NCI-H1417 treated with DMSO at 0.1 percent for 48 hours (cell line): ENCODE measurements around the gene NPTX2.

Source experiments
- DNase-seq: peaks from one replicate; lab custom pipeline; 2025; lab: John Stamatoyannopoulos, UW

Gene NPTX2

DNA sequence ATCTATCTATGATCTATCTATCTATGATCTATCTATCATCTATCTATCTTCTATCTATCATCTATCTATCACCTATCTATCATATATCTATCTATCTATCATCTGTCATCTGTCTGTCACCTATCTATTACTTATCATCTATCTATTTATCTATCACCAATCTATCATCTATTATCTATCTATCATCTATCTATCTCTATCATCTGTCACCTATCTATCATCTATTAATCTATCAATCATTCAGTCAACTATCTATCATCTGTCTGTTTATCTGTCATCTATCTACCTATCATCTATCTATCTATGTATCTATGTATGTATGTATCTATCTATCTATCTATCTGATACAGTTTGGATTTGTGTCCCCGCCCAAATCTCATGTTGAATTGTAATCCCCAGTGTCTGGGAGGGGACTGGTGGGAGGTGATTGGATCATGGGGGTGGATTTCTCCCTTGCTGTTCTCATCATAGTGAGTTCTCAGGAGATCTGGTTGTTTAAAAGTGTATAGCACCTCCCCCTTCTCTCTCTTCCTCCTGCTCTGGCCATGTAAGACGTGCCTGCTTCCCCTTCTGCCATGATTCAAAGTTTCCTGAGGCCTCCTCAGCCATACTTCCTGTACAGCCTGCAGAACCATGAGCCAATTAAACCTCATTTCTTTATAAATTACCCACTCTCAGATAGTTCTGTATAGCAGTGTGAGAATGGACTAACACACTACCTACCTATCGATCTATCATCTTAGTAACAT lies 37.6 kb downstream of the NPTX2 start:
- no peak for DNase-seq

DNA sequence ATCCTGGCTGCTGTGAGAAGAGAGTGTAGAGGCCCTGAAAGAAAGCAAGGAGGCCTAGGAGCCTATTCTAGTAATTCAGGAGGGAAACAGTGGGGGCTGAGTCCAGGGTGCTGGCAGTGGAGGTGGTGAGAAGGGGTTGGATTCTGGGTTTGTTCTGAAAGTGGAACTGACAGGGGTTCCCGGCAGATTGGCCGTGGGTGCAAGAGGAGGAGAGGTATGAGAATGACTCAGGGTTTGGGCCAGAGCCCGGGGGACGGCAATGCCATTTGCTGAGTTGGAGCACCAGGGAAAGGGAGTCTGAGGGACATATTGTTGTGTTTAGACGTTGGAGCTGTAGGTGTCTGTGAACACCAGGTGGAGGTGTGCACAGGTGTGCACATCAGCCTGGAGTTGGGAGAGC lies 38.5 kb downstream of the NPTX2 start:
- no peak for DNase-seq

DNA sequence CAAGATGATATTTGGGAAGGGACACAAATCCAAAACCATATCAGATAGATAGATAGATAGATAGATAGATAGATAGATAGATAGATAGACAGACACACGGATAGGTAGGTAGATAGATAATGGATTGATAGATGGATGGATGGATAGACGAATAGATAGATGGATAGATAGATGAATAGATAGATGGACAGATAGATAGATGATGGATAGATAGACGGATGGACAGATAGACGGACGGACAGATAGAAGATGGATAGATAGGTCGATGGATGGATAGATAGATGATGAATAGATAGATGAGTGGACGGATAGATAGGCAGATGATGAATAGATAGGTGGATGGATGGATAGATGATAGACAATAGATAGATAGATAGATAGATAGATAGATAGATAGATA lies 39.8 kb downstream of the NPTX2 start:
- DNase-seq, result no peak

DNA sequence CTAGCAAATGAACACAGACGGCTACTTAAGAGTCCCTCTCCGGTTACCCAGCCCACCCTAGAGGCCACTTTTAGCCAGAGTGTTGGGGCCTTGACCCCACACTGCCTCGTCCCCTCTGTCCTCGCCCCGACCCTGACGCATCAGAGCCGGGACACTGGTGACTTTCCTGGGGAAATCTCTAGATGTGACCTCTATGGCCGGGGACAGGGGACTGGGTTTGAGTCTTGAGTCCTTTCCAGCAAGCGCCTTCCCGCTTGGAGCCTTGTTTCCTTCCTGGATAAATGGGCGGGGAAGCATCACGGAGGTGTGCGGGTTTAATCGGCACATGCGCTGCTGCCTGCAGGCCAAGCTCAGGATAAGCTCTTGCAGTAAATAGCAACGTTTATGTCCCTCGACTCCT lies 40.7 kb downstream of the NPTX2 start:
- no peak for DNase-seq

DNA sequence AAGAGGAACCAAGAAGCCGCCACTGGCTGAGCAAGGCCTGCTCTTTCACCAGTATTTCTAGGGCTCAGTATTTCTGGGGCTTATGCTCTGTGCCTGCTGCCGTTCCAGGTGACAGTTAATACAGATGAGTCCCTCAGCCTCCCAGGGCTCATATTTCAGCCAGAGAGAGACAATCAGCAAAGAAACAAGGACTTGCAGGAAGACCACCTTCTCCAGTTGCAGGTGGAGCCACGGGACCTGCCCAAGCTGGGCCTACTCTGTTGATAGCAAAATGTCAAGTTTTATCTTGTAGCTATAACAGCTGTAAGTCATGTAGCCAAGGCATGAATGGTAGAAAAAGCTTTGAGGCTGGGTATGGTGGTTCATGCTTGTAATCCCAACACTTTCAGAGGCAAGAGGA lies 42.7 kb downstream of the NPTX2 start:
- DNase-seq, result no peak

DNA sequence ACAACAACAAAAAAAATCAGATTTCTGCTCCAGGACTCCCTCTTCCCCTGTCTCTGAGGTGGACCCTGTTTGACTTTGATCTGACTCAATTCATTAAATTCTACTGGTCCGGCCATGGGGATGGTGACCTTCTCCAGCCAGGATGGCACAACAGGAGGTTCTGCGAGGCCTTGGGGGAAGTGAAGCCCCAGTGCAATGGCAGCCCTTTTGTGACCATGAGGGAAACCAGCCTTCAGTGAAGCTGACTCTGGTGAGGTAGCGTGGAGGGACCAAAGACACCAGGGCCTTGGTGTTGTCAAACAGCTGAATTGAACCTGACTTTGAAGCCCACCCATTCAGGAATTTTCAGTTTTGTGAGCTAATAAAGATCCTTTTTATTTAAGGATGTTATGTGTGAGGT lies 44.5 kb downstream of the NPTX2 start:
- no peak for DNase-seq

DNA sequence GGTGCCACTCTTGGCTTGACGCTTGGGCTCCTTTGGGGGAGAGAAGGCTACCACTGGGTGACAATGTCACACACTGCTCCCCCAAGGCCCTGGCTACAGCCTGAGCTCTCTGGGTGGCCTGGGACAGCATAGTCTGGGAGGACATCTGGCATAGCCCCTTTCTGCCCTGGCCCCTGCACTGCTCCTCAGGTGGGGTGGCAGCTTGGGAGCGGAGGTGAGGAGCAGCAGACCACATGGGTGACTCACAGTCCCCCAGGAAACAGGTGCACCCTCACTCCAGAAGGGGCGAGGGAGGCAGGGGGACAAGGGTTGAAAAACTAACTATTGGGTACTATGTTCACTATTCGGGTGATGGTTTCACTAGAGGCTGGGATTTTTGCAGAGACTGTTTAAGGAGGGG lies 45.2 kb downstream of the NPTX2 start:
- DNase-seq, result no peak

DNA sequence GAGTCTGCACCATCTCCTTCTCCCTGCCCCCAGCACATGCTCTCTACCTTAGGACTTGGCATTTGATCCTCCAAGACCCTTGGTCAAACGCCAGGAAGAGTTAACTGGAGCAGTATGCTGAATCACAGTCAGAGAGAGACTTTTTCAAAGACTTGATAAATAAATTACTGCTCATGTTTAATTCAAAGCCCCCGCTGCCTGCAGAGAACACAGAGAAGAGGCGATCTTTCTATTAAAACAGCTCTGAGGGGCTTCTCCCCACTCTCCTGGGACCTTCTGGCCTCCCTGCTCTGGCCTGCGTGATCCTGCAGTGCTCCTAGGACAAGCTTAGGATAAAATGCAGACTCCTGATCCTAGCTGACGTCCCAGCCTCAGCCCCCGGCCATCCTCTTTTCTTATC lies 47.8 kb downstream of the NPTX2 start:
- no peak for DNase-seq

DNA sequence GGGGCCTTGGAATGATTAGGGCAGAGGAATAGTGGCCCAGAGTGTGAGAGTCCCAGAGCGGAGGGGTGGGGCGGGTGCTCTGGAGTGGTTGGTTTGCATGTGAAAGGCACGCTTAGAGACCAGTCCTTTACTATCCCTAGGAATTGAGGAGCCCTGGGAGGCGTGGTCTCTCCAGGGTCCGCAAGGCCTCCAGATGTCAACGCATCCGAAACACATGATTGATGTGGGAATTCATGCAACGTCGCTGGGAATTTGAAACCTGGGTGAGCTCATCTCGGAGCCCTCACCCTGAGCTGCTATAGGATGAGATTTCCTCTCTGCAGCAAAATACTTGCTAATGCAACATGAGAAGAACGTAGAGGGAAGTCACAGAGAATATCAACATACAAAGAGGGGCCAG lies 51.2 kb downstream of the NPTX2 start:
- DNase-seq, result no peak

DNA sequence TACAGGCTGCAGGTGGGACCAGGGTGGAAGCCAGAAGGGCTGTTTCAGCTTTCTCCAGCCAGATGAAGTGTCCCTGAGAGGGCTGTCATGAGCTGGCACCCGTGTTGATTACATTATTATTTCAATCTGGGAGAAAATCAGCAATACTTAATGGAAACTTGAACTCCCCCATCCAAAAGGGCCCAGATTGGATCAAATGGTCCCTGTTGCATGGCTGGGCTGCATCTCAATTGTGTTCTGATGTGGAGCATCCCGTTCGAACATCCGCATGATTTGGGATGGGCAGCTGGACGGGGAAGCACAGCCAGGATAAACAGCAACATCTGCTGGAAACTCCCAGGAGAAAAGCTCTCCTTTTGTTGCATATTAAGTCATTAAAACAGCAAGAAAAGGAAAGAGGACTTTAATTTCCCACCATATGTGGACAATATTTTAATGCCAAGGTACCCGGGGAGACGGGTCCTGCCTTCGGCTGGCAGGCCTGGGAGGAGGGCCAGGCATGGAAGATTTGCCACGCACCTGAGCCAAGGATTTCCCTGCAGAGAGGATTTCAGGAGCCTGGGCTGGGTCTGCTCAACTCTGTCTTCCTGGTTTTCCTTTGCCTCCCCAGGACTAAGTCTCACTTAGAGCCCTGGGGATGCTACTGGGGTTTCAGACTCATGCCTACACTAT lies 52.4 kb downstream of the NPTX2 start:
- DNase-seq, result no peak

DNA sequence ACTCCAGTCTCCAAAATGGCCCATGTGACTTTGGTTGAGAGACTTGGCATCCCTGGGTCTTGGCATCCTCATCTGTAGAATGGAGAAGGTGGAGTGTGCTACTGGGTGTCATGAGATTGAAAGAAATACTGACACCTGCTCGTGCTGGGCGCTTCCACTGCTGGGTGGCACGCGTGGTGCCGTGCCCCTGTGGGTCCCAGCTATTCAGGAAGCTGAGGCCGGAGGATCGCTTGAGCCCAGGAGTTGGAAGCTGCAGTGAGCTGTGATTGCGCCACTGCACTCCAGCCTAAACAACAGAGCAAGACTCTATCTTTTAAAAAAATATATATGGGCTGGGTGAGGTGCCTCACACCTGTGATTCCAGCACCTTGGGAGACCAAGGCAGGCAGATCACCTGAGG lies 53.1 kb downstream of the NPTX2 start:
- no peak for DNase-seq

DNA sequence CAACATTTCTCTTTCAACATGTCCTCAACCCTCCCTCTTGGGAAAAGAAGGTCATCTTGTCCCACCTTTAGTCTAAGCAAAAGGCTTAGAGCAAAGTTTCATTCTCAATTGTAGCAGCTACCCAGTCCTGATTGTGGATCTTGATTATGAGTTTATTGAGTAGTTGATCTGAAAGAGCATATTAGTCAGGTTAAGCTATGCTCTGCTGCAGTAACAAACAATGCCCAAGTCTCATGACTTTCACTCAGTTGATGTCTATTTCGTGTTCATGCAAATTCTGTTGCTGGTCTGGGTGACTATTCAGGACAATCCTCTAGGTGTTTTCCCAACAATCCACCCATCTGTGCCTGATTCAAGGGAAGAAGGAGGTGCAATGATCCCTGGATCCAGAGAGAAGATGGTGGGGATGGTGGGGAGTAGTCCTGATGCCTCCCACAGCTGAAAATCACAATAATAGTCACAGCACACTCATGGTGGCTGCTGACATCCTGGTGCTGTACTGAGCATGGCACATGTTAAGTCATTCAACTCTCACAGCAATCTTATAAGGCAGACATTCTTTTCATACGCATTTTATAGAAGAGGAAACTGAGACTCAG lies 54.7 kb downstream of the NPTX2 start:
- no peak for DNase-seq

DNA sequence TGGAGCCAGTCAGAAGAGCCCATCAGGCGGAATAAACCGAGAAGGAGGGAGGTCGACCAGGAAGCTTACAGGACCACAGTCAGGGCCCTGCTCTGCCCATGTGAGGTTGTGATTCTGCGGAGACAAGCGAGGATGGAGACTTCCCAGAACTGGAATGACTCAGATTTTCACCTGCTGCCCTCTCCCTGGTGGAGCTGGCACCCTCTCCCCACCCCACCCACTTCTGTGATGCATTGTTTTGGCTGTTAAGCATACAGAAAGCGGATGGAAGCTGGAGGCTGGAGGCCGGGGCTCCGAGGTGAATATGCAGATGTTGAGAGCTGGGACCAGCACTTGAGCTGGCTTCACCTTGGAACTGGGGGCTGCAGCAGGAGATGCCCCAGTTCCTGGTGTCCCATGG lies 57.4 kb downstream of the NPTX2 start:
- no peak for DNase-seq

DNA sequence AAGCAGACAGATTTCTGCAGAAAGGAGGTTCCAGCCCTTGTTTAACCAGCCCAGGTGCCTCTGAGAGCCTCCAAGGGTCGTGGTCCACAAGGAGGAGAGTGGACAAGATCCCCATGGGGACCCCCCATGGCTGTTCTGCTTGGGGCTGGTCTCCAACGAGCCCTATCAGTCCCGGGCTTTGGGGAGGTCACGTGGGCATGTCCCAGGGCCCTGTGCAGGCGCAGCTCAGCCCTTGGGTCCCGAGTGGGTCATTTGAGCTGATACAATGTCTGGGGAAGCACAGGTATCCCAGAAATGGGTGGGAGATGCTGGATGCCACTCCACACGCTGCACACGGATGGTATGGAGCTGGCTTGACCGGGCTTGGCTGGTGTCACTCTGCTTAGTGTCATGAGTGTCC lies 57.8 kb downstream of the NPTX2 start:
- no peak for DNase-seq

DNA sequence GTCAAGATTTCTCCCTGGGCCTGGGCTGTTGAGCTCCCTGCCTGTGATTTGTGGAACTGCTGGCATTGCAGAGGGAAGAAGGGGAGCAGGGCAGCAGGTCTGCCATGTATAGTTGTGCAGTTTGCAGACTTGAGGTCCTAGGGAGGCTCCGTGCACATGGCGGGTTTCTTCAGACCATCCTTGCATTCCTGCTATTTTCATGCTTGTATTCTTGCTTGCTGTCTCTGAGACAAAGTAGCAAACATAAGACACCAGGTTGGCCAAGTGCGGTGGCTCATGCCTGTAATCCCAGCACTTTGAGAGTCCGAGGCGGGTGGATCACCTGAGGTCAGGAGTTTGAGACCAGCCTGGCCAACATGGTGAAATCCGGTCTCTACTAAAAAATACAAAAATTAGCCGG lies 61.1 kb downstream of the NPTX2 start:
- no peak for DNase-seq
